ENCODE measurements around the gene MMS22L.

DNA sequence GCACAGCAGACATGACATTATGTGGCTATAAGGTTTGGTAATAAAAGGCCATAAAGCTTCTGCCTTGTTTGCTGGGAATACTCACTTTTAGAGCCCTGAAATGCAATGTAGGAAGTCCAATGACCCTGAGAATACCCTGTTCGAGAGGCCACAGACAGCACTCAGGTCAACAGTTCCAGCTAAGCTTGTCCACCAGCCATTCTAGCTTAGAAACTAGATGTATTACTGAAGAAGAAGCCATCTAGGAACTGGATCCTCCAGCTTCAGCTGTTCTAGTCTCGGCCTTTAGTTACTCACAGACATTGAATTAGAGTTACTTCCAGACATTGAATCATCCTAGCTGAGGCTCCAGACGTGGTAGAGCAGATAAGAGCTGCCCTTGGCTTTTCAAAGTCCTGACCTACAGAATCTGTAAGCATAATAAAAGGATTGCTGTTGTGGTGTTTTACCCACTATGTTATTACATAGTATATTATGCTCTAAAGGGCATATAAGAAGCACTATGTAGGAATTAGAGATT, 84.9 kb downstream of the MMS22L start:
- TF ChIP-seq YY1 (IDR thresholded peaks at IDR 0.05; ENCODE audit: insufficient read depth, insufficient replicate concordance, low read depth, low read length) = no peak
- no peak for TF ChIP-seq POGZ (CRISPR knock-in tag; IDR thresholded peaks at IDR 0.05)
- TF ChIP-seq EP300 (IDR thresholded peaks at IDR 0.05; ENCODE audit: low read depth in 2 of 2, low read length in 2 of 2) = no peak
- TF ChIP-seq EP300 (CRISPR knock-in tag; IDR thresholded peaks at IDR 0.05; ENCODE audit: borderline replicate concordance) = no peak
- TF ChIP-seq ZFP90 (CRISPR knock-in tag; IDR thresholded peaks at IDR 0.05; ENCODE audit: borderline replicate concordance) = no peak
- TF ChIP-seq SAFB2 (CRISPR knock-in tag; IDR thresholded peaks at IDR 0.05; ENCODE audit: borderline replicate concordance, low read depth) = no peak
- TF ChIP-seq, protein P1, sequence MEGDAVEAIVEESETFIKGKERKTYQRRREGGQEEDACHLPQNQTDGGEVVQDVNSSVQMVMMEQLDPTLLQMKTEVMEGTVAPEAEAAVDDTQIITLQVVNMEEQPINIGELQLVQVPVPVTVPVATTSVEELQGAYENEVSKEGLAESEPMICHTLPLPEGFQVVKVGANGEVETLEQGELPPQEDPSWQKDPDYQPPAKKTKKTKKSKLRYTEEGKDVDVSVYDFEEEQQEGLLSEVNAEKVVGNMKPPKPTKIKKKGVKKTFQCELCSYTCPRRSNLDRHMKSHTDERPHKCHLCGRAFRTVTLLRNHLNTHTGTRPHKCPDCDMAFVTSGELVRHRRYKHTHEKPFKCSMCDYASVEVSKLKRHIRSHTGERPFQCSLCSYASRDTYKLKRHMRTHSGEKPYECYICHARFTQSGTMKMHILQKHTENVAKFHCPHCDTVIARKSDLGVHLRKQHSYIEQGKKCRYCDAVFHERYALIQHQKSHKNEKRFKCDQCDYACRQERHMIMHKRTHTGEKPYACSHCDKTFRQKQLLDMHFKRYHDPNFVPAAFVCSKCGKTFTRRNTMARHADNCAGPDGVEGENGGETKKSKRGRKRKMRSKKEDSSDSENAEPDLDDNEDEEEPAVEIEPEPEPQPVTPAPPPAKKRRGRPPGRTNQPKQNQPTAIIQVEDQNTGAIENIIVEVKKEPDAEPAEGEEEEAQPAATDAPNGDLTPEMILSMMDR (CRISPR knock-in tag; IDR thresholded peaks at IDR 0.05) = no peak
- TF ChIP-seq ZNF430 (CRISPR knock-in tag; IDR thresholded peaks at IDR 0.05) = no peak

All from HepG2 (cell line).